Measurements from ENCODE around the gene ZNF524. TPM values are rescaled to one million over a fixed set of nuclear protein-coding genes. Genes with fewer than 3 reads are reported as not detected.

The ZNF524 gene
- total RNA-seq, 3 donors from 2014 or later (not counting 1 experiment from before 2014, with no cell fraction given), result 9.2 to 12.6 (median 12.5) TPM

DNA sequence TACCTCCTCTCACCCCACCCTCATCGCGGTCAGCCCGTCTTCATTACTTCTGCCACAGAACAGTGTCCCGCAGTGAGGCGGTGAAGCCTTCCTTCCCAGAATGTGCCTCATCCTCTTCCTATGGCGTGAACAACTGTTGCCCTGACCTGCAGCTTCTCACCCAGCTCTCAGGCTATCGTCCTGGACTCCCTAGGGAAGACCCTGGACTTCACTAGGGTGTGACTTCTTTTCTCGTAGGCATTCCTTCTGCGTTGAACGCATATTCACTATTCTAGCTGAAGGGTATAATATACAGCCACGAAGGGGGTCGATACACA is 6.3 kb downstream of the ZNF524 start:
- peaks cover 2% of the 10 kb centered on the region for H3K36me3 ChIP-seq (ENCODE audit: control insufficient read depth, insufficient read depth, low read length)
- DNase-seq (no peak), ATAC-seq (no peak)
- intact Hi-C loops (cut with micrococcal nuclease), result loop anchor here (1.0 to 5.0 kb wide), 2 partner anchors 36 to 89 kb away; partner anchors contain the start of genes ZNF580 and ZNF581
- WGBS (ENCODE audit: insufficient coverage), result 29% methylated on average over 12 of the region's 12 CpGs
- H3K4me3 ChIP-seq (ENCODE audit: low read length), result peak overlapping the region; percentile 66
- H3K27ac ChIP-seq (ENCODE audit: low read length), result peak overlapping the region; percentile 88
- peaks cover 28% of the 10 kb centered on the region for H3K4me1 ChIP-seq (ENCODE audit: control insufficient read depth, insufficient read depth, low read length)
- H3K27me3 ChIP-seq (ENCODE audit: control insufficient read depth, insufficient read depth, low read length), result no peaks in the 10 kb centered on the region
- TF ChIP-seq, protein P1, sequence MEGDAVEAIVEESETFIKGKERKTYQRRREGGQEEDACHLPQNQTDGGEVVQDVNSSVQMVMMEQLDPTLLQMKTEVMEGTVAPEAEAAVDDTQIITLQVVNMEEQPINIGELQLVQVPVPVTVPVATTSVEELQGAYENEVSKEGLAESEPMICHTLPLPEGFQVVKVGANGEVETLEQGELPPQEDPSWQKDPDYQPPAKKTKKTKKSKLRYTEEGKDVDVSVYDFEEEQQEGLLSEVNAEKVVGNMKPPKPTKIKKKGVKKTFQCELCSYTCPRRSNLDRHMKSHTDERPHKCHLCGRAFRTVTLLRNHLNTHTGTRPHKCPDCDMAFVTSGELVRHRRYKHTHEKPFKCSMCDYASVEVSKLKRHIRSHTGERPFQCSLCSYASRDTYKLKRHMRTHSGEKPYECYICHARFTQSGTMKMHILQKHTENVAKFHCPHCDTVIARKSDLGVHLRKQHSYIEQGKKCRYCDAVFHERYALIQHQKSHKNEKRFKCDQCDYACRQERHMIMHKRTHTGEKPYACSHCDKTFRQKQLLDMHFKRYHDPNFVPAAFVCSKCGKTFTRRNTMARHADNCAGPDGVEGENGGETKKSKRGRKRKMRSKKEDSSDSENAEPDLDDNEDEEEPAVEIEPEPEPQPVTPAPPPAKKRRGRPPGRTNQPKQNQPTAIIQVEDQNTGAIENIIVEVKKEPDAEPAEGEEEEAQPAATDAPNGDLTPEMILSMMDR (IDR thresholded peaks at IDR 0.05), result peak; percentile 16
- H3K9me3 Mint-ChIP-seq, result no peaks in the 10 kb centered on the region
- H3K9me3 ChIP-seq (ENCODE audit: control insufficient read depth, insufficient read depth, low read length), result no peaks in the 10 kb centered on the region
- H3K36me3 Mint-ChIP-seq, result no peaks in the 10 kb centered on the region
- peak overlapping the region; percentile 94 for H3K4me3 Mint-ChIP-seq
- peaks cover 56 to 73% of the 10 kb centered on the region in 2 donors for H3K4me1 Mint-ChIP-seq
- no peaks in the 10 kb centered on the region for H3K27me3 Mint-ChIP-seq (ENCODE audit: low read depth in 2 of 2)
- H3K27ac Mint-ChIP-seq, result peak overlapping the region; percentile 93 to 95

GRCh38 chr19:55606817-55607216 is 6.7 kb downstream of the ZNF524 start:
- no peaks in the 10 kb centered on the region for H3K36me3 Mint-ChIP-seq
- WGBS (ENCODE audit: insufficient coverage), result 72% methylated on average over 9 of the region's 9 CpGs

GRCh38 chr19:55609326-55609725 is 9.2 kb downstream of the ZNF524 start:
- intact Hi-C loops (cut with micrococcal nuclease), result loop anchor here (5.0 kb wide), 1 partner anchor 33 kb away; the partner anchor contains the start of genes ZNF580 and ZNF581
- Mint-ChIP-seq H3K36me3 (no peaks in the 10 kb centered on the region), H3K27me3 (ENCODE audit: low read depth in 2 of 2) (no peaks in the 10 kb centered on the region), H3K27ac (no peak overlapping the region), H3K4me3 (no peak overlapping the region), H3K9me3 (no peaks in the 10 kb centered on the region), H3K4me1 (peaks cover 47 to 74% of the 10 kb centered on the region in 2 donors)
- DNase-seq (no peak), ATAC-seq (no peak)
- H3K9me3 ChIP-seq (ENCODE audit: control insufficient read depth, insufficient read depth, low read length), result no peaks in the 10 kb centered on the region
- TF ChIP-seq, protein P1 (IDR thresholded peaks at IDR 0.05), result no peak
- peaks cover 28% of the 10 kb centered on the region for H3K4me1 ChIP-seq (ENCODE audit: control insufficient read depth, insufficient read depth, low read length)
- WGBS (ENCODE audit: insufficient coverage), result 97% methylated on average over 5 of the region's 5 CpGs
- H3K4me3 ChIP-seq (ENCODE audit: low read length), result no peak overlapping the region
- H3K36me3 ChIP-seq (ENCODE audit: control insufficient read depth, insufficient read depth, low read length), result peaks cover 2% of the 10 kb centered on the region
- no peaks in the 10 kb centered on the region for H3K27me3 ChIP-seq (ENCODE audit: control insufficient read depth, insufficient read depth, low read length)
- no peak overlapping the region for H3K27ac ChIP-seq (ENCODE audit: low read length)

More at GRCh38 chr19:55606817-55607216, 6.7 kb downstream of the ZNF524 start:
- Mint-ChIP-seq H3K4me1 (peaks cover 56 to 73% of the 10 kb centered on the region in 2 donors), H3K27me3 (ENCODE audit: low read depth in 2 of 2) (no peaks in the 10 kb centered on the region), H3K27ac (peak overlapping the region; percentile 93 to 95), H3K9me3 (no peaks in the 10 kb centered on the region), H3K4me3 (peak overlapping the region; percentile 94)
- intact Hi-C loops (cut with micrococcal nuclease), result loop anchor here (1.0 to 5.0 kb wide), 2 partner anchors 35 to 90 kb away; partner anchors contain the start of genes ZNF580 and ZNF581
- ATAC-seq (no peak), DNase-seq (no peak)
- H3K27ac ChIP-seq (ENCODE audit: low read length), result no peak overlapping the region
- peaks cover 2% of the 10 kb centered on the region for H3K36me3 ChIP-seq (ENCODE audit: control insufficient read depth, insufficient read depth, low read length)
- no peaks in the 10 kb centered on the region for H3K9me3 ChIP-seq (ENCODE audit: control insufficient read depth, insufficient read depth, low read length)
- no peaks in the 10 kb centered on the region for H3K27me3 ChIP-seq (ENCODE audit: control insufficient read depth, insufficient read depth, low read length)
- TF ChIP-seq, protein P1 (IDR thresholded peaks at IDR 0.05), result no peak
- no peak overlapping the region for H3K4me3 ChIP-seq (ENCODE audit: low read length)
- peaks cover 31% of the 10 kb centered on the region for H3K4me1 ChIP-seq (ENCODE audit: control insufficient read depth, insufficient read depth, low read length)
